ACC112 (cell line): Measurements from ENCODE around the gene TMIGD3.

Experiments
- H2AFZ ChIP-seq: fragments of 200-600 bp; sonication (generic); one replicate; pipeline ENCODE4 v1.6.0; 2017; ENCODE audit warnings: antibody characterized with exemption, low read length; ENCODE audit not compliant: unreplicated experiment
- H3K27ac ChIP-seq: fragments of 200-600 bp; sonication (generic); 2 replicates; pipeline ENCODE4 v1.5.1; 2014; ENCODE audit warnings: low read depth, mild to moderate bottlenecking, antibody characterized with exemption, low read length, moderate library complexity
- H3K27me3 ChIP-seq: fragments of 200-600 bp; sonication (generic); 2 replicates; pipeline ENCODE4 v1.6.1; 2014; ENCODE audit warnings: mild to moderate bottlenecking, antibody characterized with exemption, low read length, moderate library complexity, mixed read lengths; ENCODE audit not compliant: insufficient read depth
- H3K36me3 ChIP-seq: fragments of 200-600 bp; sonication (generic); 2 replicates; pipeline ENCODE4 v1.6.1; 2016; ENCODE audit warnings: mild to moderate bottlenecking, antibody characterized with exemption, low read length, moderate library complexity, mixed read lengths; ENCODE audit not compliant: insufficient read depth
- H3K4me1 ChIP-seq: fragments of 200-600 bp; sonication (generic); one replicate; pipeline ENCODE4 v1.6.1; 2016; ENCODE audit warnings: low read length, mixed read lengths; ENCODE audit not compliant: insufficient read depth, unreplicated experiment, control insufficient read depth
- H3K4me3 ChIP-seq: fragments of 200-600 bp; sonication (generic); 2 replicates; pipeline ENCODE4 v1.5.1; 2014; ENCODE audit warnings: mild to moderate bottlenecking, low read depth, low read length
- H3K79me2 ChIP-seq: fragments of 200-600 bp; sonication (generic); one replicate; pipeline ENCODE4 v1.6.0; 2016; ENCODE audit warnings: low read length; ENCODE audit not compliant: control insufficient read depth, unreplicated experiment, insufficient read depth

TMIGD3 gene

DNA sequence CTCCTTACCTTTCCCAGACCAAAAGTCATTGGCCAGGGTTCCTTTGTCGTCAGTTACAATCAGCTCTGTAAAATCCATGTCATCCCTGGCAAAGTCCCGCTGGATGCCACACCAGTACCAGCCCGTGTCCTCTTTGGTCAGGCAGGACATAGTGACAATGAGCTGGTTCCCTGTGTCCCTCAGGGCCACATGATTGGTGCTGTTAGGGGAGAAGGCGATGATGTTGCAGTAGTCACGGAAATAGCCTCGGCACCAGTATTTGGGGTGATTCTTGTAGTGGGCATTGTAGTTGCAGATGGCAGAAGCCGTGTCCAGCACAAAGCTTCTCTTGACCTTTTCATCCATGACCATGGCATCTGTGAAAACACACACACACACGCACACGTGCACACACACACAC lies 14.8 kb downstream of the TMIGD3 start:
- no peaks in the 10 kb centered on the region for H3K36me3 ChIP-seq
- H2AFZ ChIP-seq = no peak overlapping the region
- no peaks in the 10 kb centered on the region for H3K79me2 ChIP-seq
- H3K4me3 ChIP-seq = no peak overlapping the region
- H3K27me3 ChIP-seq = peaks cover 12% of the 10 kb centered on the region
- no peaks in the 10 kb centered on the region for H3K4me1 ChIP-seq
- H3K27ac ChIP-seq = no peak overlapping the region

- H3K79me2 ChIP-seq = no peaks in the 10 kb centered on the region
- no peaks in the 10 kb centered on the region for H3K36me3 ChIP-seq
- no peak overlapping the region for H3K4me3 ChIP-seq
- H2AFZ ChIP-seq = no peak overlapping the region
- no peaks in the 10 kb centered on the region for H3K4me1 ChIP-seq
- H3K27ac ChIP-seq = no peak overlapping the region
- peaks cover 2% of the 10 kb centered on the region; the same call in 1 of the 2 replicates for H3K27me3 ChIP-seq
These were observed 16.3 kb downstream of the TMIGD3 start for GRCh38 chr1:111487133-111487532.

- Histone ChIP-seq H3K36me3 (no peaks in the 10 kb centered on the region), H3K4me1 (no peaks in the 10 kb centered on the region), H2AFZ (no peak overlapping the region), H3K79me2 (no peaks in the 10 kb centered on the region), H3K27ac (no peak overlapping the region), H3K27me3 (no peaks in the 10 kb centered on the region), H3K4me3 (no peak overlapping the region)
These were observed 17.0 kb downstream of the TMIGD3 start for GRCh38 chr1:111486431-111486830.

GRCh38 chr1:111484391-111485026 lies 18.9 kb downstream of the TMIGD3 start:
- Histone ChIP-seq H3K36me3 (no peaks in the 10 kb centered on the region), H3K79me2 (no peaks in the 10 kb centered on the region), H3K4me3 (no peak overlapping the region), H3K27ac (no peak overlapping the region), H3K27me3 (no peaks in the 10 kb centered on the region), H3K4me1 (no peaks in the 10 kb centered on the region), H2AFZ (no peak overlapping the region)

DNA sequence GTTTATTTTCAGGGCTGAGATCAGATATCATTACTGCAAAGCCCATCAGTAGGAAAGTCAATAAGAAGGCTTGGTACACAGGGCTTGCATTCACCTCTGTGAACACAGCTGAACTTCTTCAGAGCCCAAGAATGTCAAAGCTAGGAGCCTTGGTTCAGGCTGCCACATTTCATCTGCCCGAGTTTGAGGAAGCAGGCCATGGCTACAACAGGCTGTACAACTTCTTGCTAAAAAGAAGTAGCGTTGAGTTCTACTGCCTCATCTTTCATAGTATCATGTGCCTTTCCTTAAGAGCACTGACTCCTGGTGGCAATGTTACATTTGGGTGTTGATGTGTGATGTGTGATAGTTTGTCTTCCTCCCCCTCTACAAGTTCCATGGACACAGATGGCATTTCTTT lies 19.6 kb downstream of the TMIGD3 start:
- no peaks in the 10 kb centered on the region for H3K36me3 ChIP-seq
- H3K27me3 ChIP-seq = no peaks in the 10 kb centered on the region
- H2AFZ ChIP-seq = no peak overlapping the region
- no peaks in the 10 kb centered on the region for H3K4me1 ChIP-seq
- H3K27ac ChIP-seq = no peak overlapping the region
- H3K79me2 ChIP-seq = no peaks in the 10 kb centered on the region
- H3K4me3 ChIP-seq = no peak overlapping the region

DNA sequence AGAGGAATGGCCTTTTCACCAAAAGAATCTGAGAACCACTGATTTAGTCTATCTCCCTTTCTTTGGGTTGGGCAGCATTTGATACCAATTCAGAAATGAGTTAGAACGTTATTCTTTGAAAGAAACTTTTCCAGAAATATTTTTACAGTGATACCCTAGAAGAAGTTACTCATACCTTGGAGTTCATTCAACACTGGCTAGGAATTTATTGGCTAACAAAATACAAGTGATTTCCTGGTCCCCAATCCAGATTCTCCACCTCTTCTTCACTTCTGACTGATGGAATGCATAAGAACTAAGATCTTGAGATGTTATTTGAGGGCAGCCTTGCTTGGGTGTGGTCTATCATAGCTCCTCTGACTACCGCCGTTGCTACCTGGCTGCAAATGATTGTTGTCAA lies 20.3 kb downstream of the TMIGD3 start:
- Histone ChIP-seq H3K27ac (no peak overlapping the region), H3K79me2 (no peaks in the 10 kb centered on the region), H3K4me3 (no peak overlapping the region), H3K27me3 (no peaks in the 10 kb centered on the region), H3K4me1 (no peaks in the 10 kb centered on the region), H3K36me3 (no peaks in the 10 kb centered on the region), H2AFZ (no peak overlapping the region)

GRCh38 chr1:111481387-111482221 lies 21.8 kb downstream of the TMIGD3 start:
- no peaks in the 10 kb centered on the region for H3K4me1 ChIP-seq
- no peak overlapping the region for H2AFZ ChIP-seq
- no peaks in the 10 kb centered on the region for H3K36me3 ChIP-seq
- H3K79me2 ChIP-seq = no peaks in the 10 kb centered on the region
- H3K4me3 ChIP-seq = no peak overlapping the region
- H3K27ac ChIP-seq = no peak overlapping the region
- no peaks in the 10 kb centered on the region for H3K27me3 ChIP-seq

- Histone ChIP-seq H3K36me3 (no peaks in the 10 kb centered on the region), H3K27me3 (no peaks in the 10 kb centered on the region), H3K27ac (no peak overlapping the region), H2AFZ (no peak overlapping the region), H3K4me1 (no peaks in the 10 kb centered on the region), H3K79me2 (no peaks in the 10 kb centered on the region), H3K4me3 (no peak overlapping the region)
These were observed 22.8 kb downstream of the TMIGD3 start for GRCh38 chr1:111480674-111481073.

DNA sequence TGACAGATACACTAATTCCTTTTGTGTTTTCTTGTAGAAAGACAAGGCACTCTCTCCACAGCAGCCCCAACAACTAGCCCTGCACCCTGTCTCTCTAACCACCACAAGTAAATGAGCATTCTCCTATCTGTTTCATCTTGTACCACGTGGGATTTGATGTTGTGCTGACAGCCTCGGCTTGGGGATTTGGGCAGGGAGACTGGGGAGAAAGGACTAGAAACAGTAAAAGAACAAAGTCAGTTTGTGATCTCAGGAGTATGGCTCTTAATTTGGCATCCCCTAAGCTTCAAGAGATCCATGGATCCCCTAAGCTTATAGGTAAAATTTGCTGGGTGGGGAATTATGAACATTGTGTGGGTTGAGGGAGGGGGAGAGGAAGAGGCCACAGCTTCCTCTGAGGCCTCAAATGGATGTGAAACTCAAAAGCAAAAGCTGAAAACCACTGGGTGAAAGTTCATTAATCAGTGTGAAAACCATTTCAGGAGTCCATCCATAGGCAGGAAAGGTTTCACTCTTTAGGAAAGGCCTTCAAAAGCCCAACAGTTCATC lies 26.6 kb downstream of the TMIGD3 start:
- H3K27ac ChIP-seq = no peak overlapping the region
- H3K79me2 ChIP-seq = no peaks in the 10 kb centered on the region
- no peaks in the 10 kb centered on the region for H3K36me3 ChIP-seq
- H3K27me3 ChIP-seq = no peaks in the 10 kb centered on the region
- no peak overlapping the region for H3K4me3 ChIP-seq
- H2AFZ ChIP-seq = no peak overlapping the region
- H3K4me1 ChIP-seq = peaks cover 3% of the 10 kb centered on the region

DNA sequence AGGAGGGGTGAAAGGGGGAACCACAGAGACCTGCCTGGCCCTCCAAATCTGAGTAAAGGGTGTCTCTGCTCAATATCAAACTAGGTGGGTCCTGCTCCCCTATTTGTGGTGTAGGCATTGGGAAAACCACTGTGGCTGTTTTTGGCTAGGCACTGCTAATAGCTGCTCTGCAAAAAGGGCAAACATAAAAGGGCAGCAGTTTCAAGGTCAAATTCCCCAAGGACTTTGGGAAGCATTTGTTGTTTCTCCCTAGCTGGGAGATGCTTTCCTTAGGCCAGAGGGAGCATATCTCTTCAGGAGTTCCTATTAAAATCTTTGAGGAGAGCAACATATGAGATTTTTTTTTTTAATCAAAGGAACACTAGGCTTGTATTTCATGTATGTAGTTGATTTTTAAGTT lies 27.2 kb downstream of the TMIGD3 start:
- no peak overlapping the region for H3K27ac ChIP-seq

GRCh38 chr1:111475701-111476100 lies 27.7 kb downstream of the TMIGD3 start:
- Histone ChIP-seq H3K4me1 (peaks cover 3% of the 10 kb centered on the region), H3K27ac (no peak overlapping the region), H3K27me3 (no peaks in the 10 kb centered on the region), H2AFZ (no peak overlapping the region), H3K4me3 (no peak overlapping the region), H3K79me2 (no peaks in the 10 kb centered on the region), H3K36me3 (no peaks in the 10 kb centered on the region)

More for the DNA sequence above, 27.2 kb downstream of the TMIGD3 start:
- no peaks in the 10 kb centered on the region for H3K36me3 ChIP-seq
- no peaks in the 10 kb centered on the region for H3K27me3 ChIP-seq
- H3K4me3 ChIP-seq = no peak overlapping the region
- peaks cover 3% of the 10 kb centered on the region for H3K4me1 ChIP-seq
- no peak overlapping the region for H2AFZ ChIP-seq
- H3K79me2 ChIP-seq = no peaks in the 10 kb centered on the region
